Measurements from ENCODE around the gene DAGLA.

DNA sequence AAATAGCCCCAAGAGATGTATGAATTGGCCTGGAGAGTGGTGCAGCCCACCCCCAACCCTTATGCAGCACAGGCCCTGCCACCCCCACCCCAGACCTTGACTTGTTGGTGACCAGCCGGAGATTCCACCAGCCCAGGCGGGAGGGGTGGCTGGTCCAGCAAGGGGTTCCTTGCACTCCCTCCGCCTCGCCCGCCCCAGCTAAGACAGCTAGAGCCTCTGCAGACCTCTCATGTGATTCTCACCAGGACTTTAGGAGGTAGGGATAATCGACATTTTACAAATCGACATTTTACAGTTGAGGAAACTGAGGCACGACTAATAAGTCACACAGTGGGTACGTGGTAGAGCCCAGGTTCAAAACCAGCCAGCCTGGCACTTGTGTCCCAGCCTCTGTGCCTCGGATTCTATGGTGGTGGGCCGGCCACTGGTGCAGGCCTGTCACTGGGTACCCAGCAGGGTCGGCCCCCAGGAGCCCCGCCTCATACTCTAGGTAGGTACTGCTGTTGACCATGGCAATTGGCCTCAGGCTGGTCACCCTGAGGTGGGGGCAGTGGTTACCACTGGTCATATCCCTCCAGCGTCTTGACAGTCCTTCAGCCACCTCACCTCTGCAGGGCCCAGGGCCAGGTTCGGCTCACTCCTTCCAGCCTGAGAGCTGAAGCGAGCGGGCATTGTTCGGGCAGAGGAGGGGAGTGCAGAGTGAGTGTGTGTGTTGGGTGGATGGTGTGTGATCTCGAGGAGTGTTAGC is 37.3 kb downstream of the DAGLA start:
- TF ChIP-seq, protein P1, sequence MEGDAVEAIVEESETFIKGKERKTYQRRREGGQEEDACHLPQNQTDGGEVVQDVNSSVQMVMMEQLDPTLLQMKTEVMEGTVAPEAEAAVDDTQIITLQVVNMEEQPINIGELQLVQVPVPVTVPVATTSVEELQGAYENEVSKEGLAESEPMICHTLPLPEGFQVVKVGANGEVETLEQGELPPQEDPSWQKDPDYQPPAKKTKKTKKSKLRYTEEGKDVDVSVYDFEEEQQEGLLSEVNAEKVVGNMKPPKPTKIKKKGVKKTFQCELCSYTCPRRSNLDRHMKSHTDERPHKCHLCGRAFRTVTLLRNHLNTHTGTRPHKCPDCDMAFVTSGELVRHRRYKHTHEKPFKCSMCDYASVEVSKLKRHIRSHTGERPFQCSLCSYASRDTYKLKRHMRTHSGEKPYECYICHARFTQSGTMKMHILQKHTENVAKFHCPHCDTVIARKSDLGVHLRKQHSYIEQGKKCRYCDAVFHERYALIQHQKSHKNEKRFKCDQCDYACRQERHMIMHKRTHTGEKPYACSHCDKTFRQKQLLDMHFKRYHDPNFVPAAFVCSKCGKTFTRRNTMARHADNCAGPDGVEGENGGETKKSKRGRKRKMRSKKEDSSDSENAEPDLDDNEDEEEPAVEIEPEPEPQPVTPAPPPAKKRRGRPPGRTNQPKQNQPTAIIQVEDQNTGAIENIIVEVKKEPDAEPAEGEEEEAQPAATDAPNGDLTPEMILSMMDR (IDR thresholded peaks at IDR 0.05) = no peak
- no peak for TF ChIP-seq POLR2A (IDR thresholded peaks at IDR 0.05)
